HFF-Myc (cell line): ENCODE measurements around the gene CENPX.

Experiments
- DNase-seq: peaks from one replicate; pipeline ENCODE4 v3.0.0-alpha.2; 2011; ENCODE audit warnings: low read depth; ENCODE audit errors: extremely low read depth
- H3K4me3 ChIP-seq: replicated peaks from 2 replicates; pipeline ENCODE4 v1.5.1; 2011; ENCODE audit warnings: low read depth, mild to moderate bottlenecking, control low read depth, low read length
- TF ChIP-seq, protein P1 (sequence below): IDR thresholded peaks from 2 replicates; pipeline ENCODE4 v1.5.1; 2012; ENCODE audit warnings: mild to moderate bottlenecking, low read depth, low read length, control low read depth; ENCODE audit errors: missing control alignments

CENPX gene

DNA sequence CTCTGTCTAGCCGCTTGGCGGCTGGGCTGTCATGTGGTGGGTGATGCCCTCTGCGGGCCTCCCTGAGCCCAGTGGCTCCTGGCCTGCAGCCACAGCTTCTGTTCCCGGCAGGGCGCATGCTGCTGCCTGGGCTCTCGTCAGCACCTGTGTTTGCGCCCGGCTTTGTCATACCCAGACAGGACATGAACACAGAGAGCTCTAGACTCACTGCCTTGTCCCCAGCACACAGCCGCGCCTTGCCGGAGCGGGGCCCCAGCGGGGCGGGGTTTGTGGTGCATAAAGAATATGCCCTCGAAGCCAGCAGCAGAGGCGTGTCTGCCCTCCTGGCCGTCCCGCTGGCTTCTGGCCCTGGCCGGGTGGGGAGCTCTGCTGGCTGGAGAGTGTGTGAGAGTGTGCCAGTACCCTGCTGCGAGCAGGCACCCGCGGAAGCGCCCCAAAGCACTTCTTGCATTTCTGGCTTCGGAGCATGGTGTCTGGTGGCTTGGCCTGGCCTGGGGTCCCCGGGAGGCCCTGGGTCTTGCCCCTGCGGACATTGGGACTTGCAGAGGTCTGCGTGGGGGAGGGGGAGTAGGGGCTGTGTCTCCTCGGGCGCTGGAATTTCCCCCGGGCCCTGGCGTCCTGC is 30.9 kb downstream of the CENPX start:
- TF ChIP-seq, protein P1, sequence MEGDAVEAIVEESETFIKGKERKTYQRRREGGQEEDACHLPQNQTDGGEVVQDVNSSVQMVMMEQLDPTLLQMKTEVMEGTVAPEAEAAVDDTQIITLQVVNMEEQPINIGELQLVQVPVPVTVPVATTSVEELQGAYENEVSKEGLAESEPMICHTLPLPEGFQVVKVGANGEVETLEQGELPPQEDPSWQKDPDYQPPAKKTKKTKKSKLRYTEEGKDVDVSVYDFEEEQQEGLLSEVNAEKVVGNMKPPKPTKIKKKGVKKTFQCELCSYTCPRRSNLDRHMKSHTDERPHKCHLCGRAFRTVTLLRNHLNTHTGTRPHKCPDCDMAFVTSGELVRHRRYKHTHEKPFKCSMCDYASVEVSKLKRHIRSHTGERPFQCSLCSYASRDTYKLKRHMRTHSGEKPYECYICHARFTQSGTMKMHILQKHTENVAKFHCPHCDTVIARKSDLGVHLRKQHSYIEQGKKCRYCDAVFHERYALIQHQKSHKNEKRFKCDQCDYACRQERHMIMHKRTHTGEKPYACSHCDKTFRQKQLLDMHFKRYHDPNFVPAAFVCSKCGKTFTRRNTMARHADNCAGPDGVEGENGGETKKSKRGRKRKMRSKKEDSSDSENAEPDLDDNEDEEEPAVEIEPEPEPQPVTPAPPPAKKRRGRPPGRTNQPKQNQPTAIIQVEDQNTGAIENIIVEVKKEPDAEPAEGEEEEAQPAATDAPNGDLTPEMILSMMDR = no peak
- H3K4me3 ChIP-seq = peak overlapping the region; percentile 15; the same call in 1 of the 2 replicates
- DNase-seq = peak; percentile 29

DNA sequence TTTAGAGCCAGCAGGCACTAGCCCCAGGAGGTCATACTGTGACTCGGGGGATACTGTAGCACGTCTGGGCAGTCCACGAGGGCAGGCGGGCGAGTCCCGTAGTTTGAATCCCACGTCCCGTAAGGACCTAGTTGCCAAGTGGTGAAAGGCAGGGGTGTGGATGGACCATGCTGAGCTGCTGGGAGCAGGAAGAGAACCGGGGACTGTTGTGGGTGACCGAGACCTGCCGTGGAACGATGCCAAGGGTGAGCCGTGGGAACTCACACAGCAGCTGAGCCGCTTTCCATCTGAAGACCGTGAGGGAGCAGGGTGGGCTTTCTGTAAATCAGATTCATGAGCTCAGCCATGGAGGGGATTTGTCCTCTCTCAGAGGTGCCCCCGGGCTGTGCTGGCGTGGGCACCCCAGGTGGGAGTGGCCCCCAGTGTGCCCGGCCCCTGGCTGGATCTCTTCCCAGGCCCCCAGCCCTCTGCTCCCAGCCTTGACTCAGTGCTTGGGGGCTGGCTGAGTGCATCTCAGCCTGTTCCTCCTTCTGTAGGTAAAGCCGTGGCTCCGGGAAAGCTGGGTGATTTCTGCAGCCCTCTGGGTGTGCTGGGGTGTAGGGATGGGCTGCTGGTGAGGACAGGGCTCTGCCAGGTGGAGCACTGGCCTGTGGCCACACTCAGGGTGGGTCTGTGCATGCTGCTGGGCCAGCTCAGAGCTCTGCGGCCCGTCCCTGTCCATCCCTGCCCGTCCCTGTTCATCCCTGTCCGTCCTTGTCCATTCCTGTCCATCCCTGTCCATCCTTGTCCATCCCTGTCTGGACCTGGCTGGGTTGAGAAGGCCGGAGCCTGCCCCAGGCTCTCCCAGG is 31.6 kb downstream of the CENPX start:
- no peak overlapping the region for H3K4me3 ChIP-seq
- no peak for DNase-seq
- TF ChIP-seq, protein P1 = no peak

DNA sequence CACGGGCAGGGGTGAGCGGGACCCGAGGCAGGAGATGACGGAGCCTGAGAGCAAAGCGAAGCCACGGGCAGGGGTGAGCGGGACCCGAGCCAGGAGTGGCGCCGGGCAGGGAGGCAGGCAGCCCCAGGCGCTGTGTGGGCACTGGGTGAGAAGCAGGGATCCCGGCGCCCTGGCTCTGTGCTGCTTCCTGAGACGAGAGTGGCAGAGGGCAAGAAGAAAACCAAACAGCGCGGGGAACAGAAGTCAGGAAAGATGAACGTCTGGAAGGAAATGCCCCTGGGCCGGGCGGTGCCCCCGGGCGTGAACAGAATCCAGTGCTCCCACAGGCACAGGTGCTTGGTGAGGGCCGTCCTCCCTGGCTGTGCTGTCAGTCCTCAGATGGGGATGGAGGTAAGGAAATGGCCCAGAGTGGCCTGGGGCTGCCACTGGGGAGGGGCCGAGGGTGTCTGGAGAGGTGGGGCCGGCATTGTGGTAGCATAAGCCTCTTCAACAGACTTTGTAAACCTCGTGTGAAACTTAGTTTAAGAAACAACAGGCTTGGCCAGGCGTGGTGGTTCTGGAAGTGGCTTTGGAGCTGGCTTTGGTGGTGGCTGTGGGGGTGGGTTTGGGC is 35.4 kb downstream of the CENPX start:
- no peak overlapping the region for H3K4me3 ChIP-seq
- TF ChIP-seq, protein P1 = no peak
- DNase-seq = no peak

DNA sequence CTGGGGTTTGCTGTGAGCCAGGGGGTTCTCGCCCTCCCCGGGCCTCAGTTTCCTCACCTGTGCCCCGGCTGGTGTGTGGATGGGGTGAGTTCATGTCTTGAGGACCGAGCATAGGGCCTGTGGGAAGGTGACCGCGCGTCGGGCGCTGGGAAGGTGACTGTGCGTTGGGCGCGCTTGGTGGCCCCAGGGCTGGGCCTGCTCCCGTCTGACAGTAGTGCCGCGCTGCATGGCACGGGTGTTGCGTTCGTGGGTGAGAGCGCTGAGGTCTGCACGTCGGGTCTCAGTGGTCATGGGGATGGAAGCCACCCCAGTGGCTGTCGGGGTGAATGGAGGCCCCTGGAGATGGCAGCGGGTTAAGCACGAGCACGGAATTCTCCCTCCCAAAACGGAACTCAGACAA is 36.1 kb downstream of the CENPX start:
- no peak for DNase-seq
- TF ChIP-seq, protein P1 = no peak
- H3K4me3 ChIP-seq = no peak overlapping the region

DNA sequence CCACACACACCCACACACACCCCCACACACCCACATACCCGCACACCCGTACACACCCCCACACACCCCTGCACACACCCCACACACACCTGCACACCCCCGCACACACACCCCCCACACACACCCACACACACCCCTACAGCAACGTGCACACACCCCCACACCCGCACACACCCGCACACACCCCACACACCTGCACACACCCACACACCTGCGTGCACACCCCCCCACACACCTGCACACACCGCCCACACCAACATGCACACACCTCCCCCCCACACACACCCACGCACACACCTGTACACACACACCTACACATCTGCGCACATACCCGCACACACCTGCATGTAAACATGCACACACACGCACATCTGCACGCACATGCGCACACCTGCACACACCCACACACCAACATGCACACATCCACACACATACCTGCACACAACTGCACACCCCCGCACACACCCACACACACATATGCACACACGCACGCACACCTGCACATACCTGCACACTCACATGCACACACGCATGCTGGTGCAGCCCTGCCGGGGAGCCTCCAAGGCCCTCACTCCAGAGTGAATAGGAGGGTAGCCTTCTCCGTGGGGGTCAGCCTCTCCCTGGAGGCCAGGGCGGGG is 37.8 kb downstream of the CENPX start:
- DNase-seq = no peak
- TF ChIP-seq, protein P1 = no peak
- no peak overlapping the region for H3K4me3 ChIP-seq

DNA sequence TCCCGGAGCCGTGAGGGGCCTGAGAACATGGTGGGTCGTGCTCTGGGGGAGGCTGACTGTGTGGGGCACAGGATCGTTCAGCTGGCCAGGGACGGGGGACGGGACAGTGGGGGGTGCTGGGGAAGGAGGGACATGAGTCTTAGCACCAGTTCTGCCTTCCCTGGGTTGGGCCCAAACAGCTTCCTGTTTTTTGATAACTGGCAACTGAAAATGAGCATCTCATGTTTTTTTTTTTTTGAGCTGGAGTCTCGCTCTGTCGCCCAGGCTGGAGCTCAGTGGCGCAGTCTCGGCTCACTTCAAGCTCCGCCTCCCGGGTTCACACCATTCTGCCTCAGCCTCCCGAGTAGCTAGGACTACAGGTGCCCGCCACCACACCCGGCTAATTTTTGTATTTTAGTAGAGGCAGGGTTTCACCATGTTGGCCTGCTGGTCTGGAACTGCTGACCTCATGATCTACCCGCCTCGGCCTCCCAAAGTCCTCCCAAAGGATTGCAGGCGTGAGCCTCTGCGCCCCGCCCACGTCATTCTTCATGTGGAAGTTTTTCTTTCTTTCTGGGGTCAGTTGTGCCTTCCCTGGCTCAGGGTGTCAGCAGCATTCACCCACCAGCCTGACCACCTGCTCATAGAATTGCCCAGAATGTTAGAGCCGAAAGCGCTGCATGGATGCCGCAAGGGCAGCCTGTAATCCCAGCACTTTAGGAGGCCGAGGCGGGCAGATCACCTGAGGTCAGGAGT is 38.9 kb downstream of the CENPX start:
- DNase-seq = no peak
- TF ChIP-seq, protein P1 = no peak
- no peak overlapping the region for H3K4me3 ChIP-seq
